K562 (cell line): ENCODE results near the gene CHMP2A. TPM values are rescaled to one million over a fixed set of nuclear protein-coding genes. Genes with fewer than 3 reads are reported as not detected.

Experiments
- ATAC-seq: fragments of 200-7000 bp; cut with Tn5 transposase; 3 replicates; pipeline ENCODE4 v1.9.1; 2020; ENCODE audit warnings: moderate library complexity
- BruUV-seq: library from RNA; stranded (reverse); fragments of 400-500 nt; replicated peaks from 2 replicates; lab custom pipeline; 2021; lab: Mats Ljungman, UMichigan
- CTCF ChIA-PET: fragments of 300-600 bp; formaldehyde crosslinking; extraction: SDS; loops from one replicate; lab custom pipeline; 2021; ENCODE audit warnings: low intra/inter-chr PET ratio; lab: Yijun Ruan, JAX
- POLR2A ChIA-PET: fragments of 300-600, 350-650 bp; sonication (Branson Sonifier 250); formaldehyde crosslinking; extraction: SDS; loops from one replicate; lab custom pipeline; 2021; ENCODE audit warnings: antibody characterized with exemption, inconsistent platforms; lab: Yijun Ruan, JAX
- DNase-seq, 4 experiments: peaks; one replicate each; pipeline versions ENCODE4 v3.0.0 to v3.0.0-alpha.2; 2011 to 2018; ENCODE audit warnings: low spot score in 3 of 4, mixed read lengths in 3 of 4; ENCODE audit errors: extremely low read depth in 1 of 4
- FAIRE-seq: peaks from 2 replicates; lab custom pipeline; 2011; peaks lifted over from hg19 to GRCh38; lab: Jason Lieb, UNC
- H2AFZ ChIP-seq: 2 replicates; pipeline ENCODE4 v1.6.0; 2011; ENCODE audit warnings: low read depth, low read length, control low read depth, inconsistent platforms
- H3K27ac ChIP-seq: fragments of 200-600 bp; 3 replicates; pipeline ENCODE4 v1.8.0; 2011; ENCODE audit warnings: low read depth, mild to moderate bottlenecking, control low read depth, inconsistent platforms, low read length, moderate library complexity, mixed read lengths; ENCODE audit errors: extremely low read depth
- H3K27me3 ChIP-seq, 2 experiments: fragments of 300-600 bp in 1 of 2; 2 replicates in 1 of 2; 3 replicates in 1 of 2; pipeline versions ENCODE4 v1.6.0 to v1.8.0; 2011; ENCODE audit warnings: inconsistent platforms in 2 of 2, low read length in 2 of 2, mild to moderate bottlenecking in 1 of 2, mixed read lengths in 1 of 2, moderate library complexity in 1 of 2; ENCODE audit not compliant: control insufficient read depth in 2 of 2, insufficient read depth in 2 of 2
- H3K36me3 ChIP-seq: fragments of 300-600 bp; 3 replicates; pipeline ENCODE4 v1.8.0; 2011; ENCODE audit warnings: mild to moderate bottlenecking, low read length, inconsistent platforms; ENCODE audit not compliant: control insufficient read depth, insufficient read depth
- H3K4me1 ChIP-seq, 2 experiments: fragments of 200-600 bp in 1 of 2; replicated peaks in 1 of 2; 2 replicates in 1 of 2; 3 replicates in 1 of 2; pipeline versions ENCODE4 v1.5.1 to v1.8.0; 2011; ENCODE audit warnings: inconsistent platforms in 2 of 2, low read length in 2 of 2, mild to moderate bottlenecking in 1 of 2, mixed read lengths in 1 of 2, moderate library complexity in 1 of 2; ENCODE audit not compliant: control insufficient read depth in 2 of 2, insufficient read depth in 2 of 2
- H3K4me2 ChIP-seq: 2 replicates; pipeline ENCODE4 v1.6.1; 2011; ENCODE audit warnings: low read length, control low read depth, inconsistent platforms, mixed read lengths; ENCODE audit not compliant: insufficient read depth
- H3K4me3 ChIP-seq: fragments of 200-600 bp; sonication (generic), shearing (Covaris generic); 2 replicates; pipeline ENCODE4 v1.5.1; 2016; ENCODE audit warnings: control low read depth, inconsistent platforms
- H3K79me2 ChIP-seq: fragments of 200-600 bp; 3 replicates; pipeline ENCODE4 v1.8.0; 2011; ENCODE audit warnings: low read length, inconsistent platforms; ENCODE audit not compliant: control insufficient read depth, insufficient read depth
- H3K9ac ChIP-seq, 2 experiments: 2 replicates each; pipeline versions ENCODE4 v1.6.0 to v1.6.1; 2011; ENCODE audit warnings: low read depth in 2 of 2, low read length in 2 of 2, control low read depth in 1 of 2, inconsistent platforms in 1 of 2, mild to moderate bottlenecking in 1 of 2, mixed read lengths in 1 of 2; ENCODE audit not compliant: insufficient read depth in 1 of 2
- H3K9me1 ChIP-seq: one replicate; pipeline ENCODE4 v1.6.0; 2011; ENCODE audit warnings: inconsistent platforms, mild to moderate bottlenecking, low read length, moderate library complexity; ENCODE audit not compliant: control insufficient read depth, insufficient read depth
- H3K9me3 ChIP-seq: replicated peaks from 2 replicates; pipeline ENCODE4 v1.5.1; 2011; ENCODE audit warnings: low read depth, low read length, inconsistent platforms; ENCODE audit not compliant: control insufficient read depth, insufficient read depth
- H4K20me1 ChIP-seq: replicated peaks from 2 replicates; pipeline ENCODE4 v1.6.1; 2011; ENCODE audit warnings: low read length, inconsistent platforms, mixed read lengths; ENCODE audit not compliant: control insufficient read depth, insufficient read depth
- ELF4 ChIP-seq: fragments of 450-650 bp; formaldehyde crosslinking; IDR thresholded peaks from 2 replicates; pipeline ENCODE4 v1.4.0; 2022; ENCODE audit warnings: missing genetic modification characterization
- GTF2B ChIP-seq: IDR thresholded peaks from 2 replicates; pipeline ENCODE4 v1.6.1; 2011; ENCODE audit not compliant: insufficient read length; ENCODE audit errors: extremely low read depth
- KDM5B ChIP-seq: fragments of 200-600 bp; sonication (generic); IDR thresholded peaks from 2 replicates; pipeline ENCODE4 v1.6.1; 2012; ENCODE audit warnings: low read depth, mild to moderate bottlenecking, moderate library complexity, low read length, control low read depth, inconsistent platforms; ENCODE audit not compliant: insufficient replicate concordance
- KHSRP ChIP-seq: fragments of 450-650 bp; IDR thresholded peaks from 2 replicates; pipeline ENCODE4 v1.6.1; 2017
- MAX ChIP-seq: sonication (generic); formaldehyde crosslinking; IDR thresholded peaks from 2 replicates; pipeline ENCODE4 v1.9.0; 2022; ENCODE audit warnings: mild to moderate bottlenecking, missing genetic modification reagents
- POLR2A ChIP-seq: fragments of 450-650 bp; conservative IDR thresholded peaks from 2 replicates; pipeline ENCODE4 v1.6.1; 2016
- PREB ChIP-seq: sonication (generic); formaldehyde crosslinking; IDR thresholded peaks from 2 replicates; pipeline ENCODE4 v1.8.1; 2023; ENCODE audit warnings: mild to moderate bottlenecking, missing genetic modification reagents
- THRB ChIP-seq: fragments of 450-650 bp; formaldehyde crosslinking; conservative IDR thresholded peaks from 2 replicates; pipeline ENCODE4 v1.4.0; 2022; ENCODE audit warnings: mild to moderate bottlenecking, missing genetic modification characterization
- ZC3H4 ChIP-seq: sonication (generic); formaldehyde crosslinking; IDR thresholded peaks from 2 replicates; pipeline ENCODE4 v1.9.0; 2021; ENCODE audit warnings: missing genetic modification reagents, borderline replicate concordance
- ZEB2 ChIP-seq: fragments of 450-650 bp; IDR thresholded peaks from 2 replicates; pipeline ENCODE4 v1.6.1; 2016
- ZFX ChIP-seq: sonication (generic); formaldehyde crosslinking; IDR thresholded peaks from 2 replicates; pipeline ENCODE4 v1.8.0; 2022; ENCODE audit warnings: mild to moderate bottlenecking, missing genetic modification reagents, moderate library complexity
- WGBS: fragments of 100-300 bp; shearing (Covaris generic); methylation state at CpG from one replicate; pipeline ENCODE4 v1.1.6; 2016; ENCODE audit warnings: low coverage, mixed read lengths; ENCODE audit not compliant: insufficient coverage; ENCODE audit errors: missing lambda C conversion rate; 5-methylcytosine and 5-hydroxymethylcytosine counted together
- in situ Hi-C: fragments of 300-500 bp; cut with MboI; formaldehyde crosslinking; loops from 4 replicates; pipeline ENCODE4 v1.15.0; 2018; ENCODE audit warnings: inconsistent platforms, mixed read lengths
- intact Hi-C: fragments of 100-400 bp; cut with micrococcal nuclease; formaldehyde crosslinking; loops from 2 replicates; pipeline ENCODE4 v1.14.2; 2022
- polyA plus RNA-seq, 8 experiments: library from polyadenylated mRNA; depleted of rRNA in 4 of 8; stranded (reverse) in 5 of 8; unstranded in 3 of 8; fragments of >200 nt; fragmentation: Nextera tagmentation in 2 of 8; fragmentation: Illumina TruSeq in 1 of 8; extraction: Ambion mirVana in 2 of 8; extraction: Trizol in 1 of 8; gene quantifications; 2 replicates each; pipeline versions ENCODE4 v1.2.1 to v1.2.3, GENCODE V29; 2011 to 2014; ENCODE audit warnings: inconsistent platforms in 1 of 8, missing spikeins in 1 of 8
- total RNA-seq, 7 experiments: library from RNA; depleted of rRNA in 6 of 7; stranded (reverse); fragments of >200 nt in 6 of 7; fragmentation: Illumina TruSeq in 2 of 7; extraction: Trizol in 2 of 7; gene quantifications; 2 replicates each; pipeline versions ENCODE4 v1.2.1 to v1.2.3, GENCODE V29; 2011 to 2021; ENCODE audit warnings: low replicate concordance in 1 of 7

Gene CHMP2A
- total and polyA plus RNA-seq, 9 of the 15 experiments (the other 6 are each of a cell fraction or from before 2014, with no cell fraction given): 57.6 to 159 (median 87.2) TPM

GRCh38 chr19:58546019-58546530 lies 8.8 kb downstream of the CHMP2A start:
- POLR2A ChIA-PET: interaction anchor here (0.6 to 3.9 kb wide), 4 partner anchors 8 to 26 kb away, joined by 3 to 48 read pairs (median 10); partner anchors contain the start of genes CHMP2A, UBE2M and ZBTB45
- DNase-seq (peak in 1 of 4 experiments; percentile 27), ATAC-seq (no peak), FAIRE-seq (no peak)
- intact Hi-C loops: no loop called here
- TF ChIP-seq GTF2B (no peak), KHSRP (no peak), PREB (CRISPR knock-in tag) (0 out of 2 replicates have a peak, but pooled peaks have one; percentile 50), ZFX (CRISPR knock-in tag) (0 out of 2 replicates have a peak, but pooled peaks have one; percentile 15), MAX (peak; percentile 4; the same call in 1 of the 2 replicates), KDM5B (peak; percentile 26), THRB (CRISPR knock-in tag) (0 out of 2 replicates have a peak, but pooled peaks have one; percentile 46), ELF4 (CRISPR knock-in tag) (peak; percentile 48; the same call in 1 of the 2 replicates), ZEB2 (no peak), ZC3H4 (peak; percentile 57; the same call in 1 of the 2 replicates), POLR2A (no peak)
- peak overlapping the region; percentile 89 for H3K4me2 ChIP-seq
- 0% methylated on average over 1 of the region's 1 CpG for WGBS
- in situ Hi-C loops: no loop called here
- H3K79me2 ChIP-seq: peaks cover 49% of the 10 kb centered on the region
- BruUV-seq: TSS peak; percentile 51
- H4K20me1 ChIP-seq: peaks cover 44% of the 10 kb centered on the region
- H3K4me3 ChIP-seq: peak overlapping the region; percentile 100
- no peaks in the 10 kb centered on the region for H3K27me3 ChIP-seq
- peak overlapping the region; percentile 88 for H3K27ac ChIP-seq
- peaks cover 8% of the 10 kb centered on the region for H3K9me1 ChIP-seq
- H3K36me3 ChIP-seq: peaks cover 62% of the 10 kb centered on the region
- H3K9ac ChIP-seq: peak overlapping the region; percentile 88 to 98
- no peaks in the 10 kb centered on the region for H3K9me3 ChIP-seq
- H3K4me1 ChIP-seq: peaks cover 13 to 42% of the 10 kb centered on the region in 2 experiments; a peak in 4 of 5 replicates
- CTCF ChIA-PET: no interaction called here
- no peak overlapping the region for H2AFZ ChIP-seq
